H1 (cell line): Measurements from ENCODE around the gene SPATA32. TPM values are rescaled to one million over a fixed set of nuclear protein-coding genes. Genes with fewer than 3 reads are reported as not detected.

Experiments used
- CBX5 ChIP-seq: fragments of 300-800, 300-1000 bp; sonication (generic); IDR thresholded peaks from 2 replicates; pipeline ENCODE4 v1.7.1; 2016; ENCODE audit warnings: antibody characterized with exemption, low read length, low read depth
- CEBPB ChIP-seq: IDR thresholded peaks from 2 replicates; pipeline ENCODE4 v1.6.1; 2012; ENCODE audit warnings: low read depth, low read length
- POLR2A ChIP-seq, 2 experiments: IDR thresholded peaks; 1 replicate in 1 of 2; 2 replicates in 1 of 2; pipeline ENCODE4 v1.6.1; 2011; ENCODE audit warnings: low read depth in 2 of 2, low read length in 2 of 2, mild to moderate bottlenecking in 2 of 2; ENCODE audit errors: control extremely low read depth in 1 of 2
- POU5F1 ChIP-seq: IDR thresholded peaks from 2 replicates; pipeline ENCODE4 v1.6.1; 2011; ENCODE audit warnings: low read depth, mild to moderate bottlenecking, low read length, moderate library complexity
- SP2 ChIP-seq: IDR thresholded peaks from 2 replicates; pipeline ENCODE4 v1.6.1; 2012; ENCODE audit warnings: mild to moderate bottlenecking, low read length, inconsistent platforms
- TCF12 ChIP-seq: IDR thresholded peaks from 2 replicates; pipeline ENCODE4 v1.6.1; 2011; ENCODE audit warnings: low read depth, mild to moderate bottlenecking, low read length
- ZNF274 ChIP-seq: IDR thresholded peaks from 2 replicates; pipeline ENCODE4 v1.7.0; 2012; ENCODE audit warnings: low read length, borderline replicate concordance; ENCODE audit errors: extremely low read depth
- polyA plus RNA-seq, 7 experiments: library from polyadenylated mRNA; depleted of rRNA in 3 of 7; stranded (reverse) in 5 of 7; unstranded in 2 of 7; fragments of >200 nt in 5 of 7; fragments of 200-250 nt in 2 of 7; gene quantifications; 1 replicate in 5 of 7; 2 replicates in 1 of 7; 4 replicates in 1 of 7; pipeline versions ENCODE4 v1.2.1 to v1.2.3, GENCODE V29; 2011 to 2013; ENCODE audit warnings: missing spikeins in 2 of 7, mixed read lengths in 2 of 7
- total RNA-seq: library from RNA; stranded (reverse); fragmentation: NEBNext Ultra II Directional; extraction: Animal tissue kit (Norgen Biotek cat#: 25700); gene quantifications from 2 replicates; pipeline ENCODE4 v1.2.1, GENCODE V29; 2021

SPATA32 gene
- total and polyA plus RNA-seq, 2 of the 8 experiments (the other 6 are each of a cell fraction or from before 2014, with no cell fraction given), result 0.24 TPM; not detected in 1

DNA sequence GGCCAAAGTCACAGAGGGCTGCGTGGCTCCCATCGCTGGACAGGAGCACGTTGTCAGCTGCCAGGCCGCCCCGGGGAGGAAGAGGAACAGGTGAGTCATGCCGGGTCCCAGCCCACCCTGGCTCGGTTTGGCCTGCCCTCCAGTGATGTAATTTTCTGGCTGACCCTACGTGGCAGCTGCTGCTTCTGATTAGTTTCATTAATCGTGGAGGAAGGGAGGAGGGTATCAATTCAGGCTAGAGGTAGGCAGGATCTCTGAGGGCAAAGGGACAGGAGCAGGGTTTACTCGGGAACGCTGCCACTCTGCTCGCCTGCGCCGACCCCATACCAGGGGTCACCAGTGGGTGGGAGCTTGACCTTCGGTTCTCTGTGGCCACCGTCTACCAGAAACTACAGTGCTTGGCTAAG, 11.7 kb upstream of the SPATA32 start (continued):
- no peak for TF ChIP-seq SP2
- no peak for TF ChIP-seq POU5F1
- no peak for TF ChIP-seq CBX5
- no peak for TF ChIP-seq POLR2A (IDR thresholded peaks at IDR 0.05; ENCODE audit: control extremely low read depth in 1 of 2, low read depth in 2 of 2, low read length in 2 of 2)
- TF ChIP-seq CEBPB, result no peak
- no peak for TF ChIP-seq ZNF274
- no peak for TF ChIP-seq TCF12
